H1 (cell line): ENCODE results near the gene NDUFB8. TPM values are rescaled to one million over a fixed set of nuclear protein-coding genes. Genes with fewer than 3 reads are reported as not detected.

Experiments
- CTCF ChIA-PET: fragments of 300-600 bp; sonication (Branson Sonifier 250); formaldehyde crosslinking; loops from one replicate; lab custom pipeline; 2021; ENCODE audit not compliant: partially characterized antibody; lab: Charles Lee
- POLR2A ChIA-PET: fragments of 300-600 bp; sonication (Branson Sonifier 250); formaldehyde crosslinking; loops from one replicate; lab custom pipeline; 2021; ENCODE audit warnings: inconsistent platforms; ENCODE audit not compliant: partially characterized antibody; lab: Charles Lee
- DNase-seq, 2 experiments: peaks; one replicate each; pipeline versions ENCODE4 v3.0.0 to v3.0.0-alpha.2; 2010 to 2022; ENCODE audit warnings: low spot score in 2 of 2, low read depth in 1 of 2, mixed read lengths in 1 of 2
- FAIRE-seq: peaks from 2 replicates; lab custom pipeline; 2011; peaks lifted over from hg19 to GRCh38; lab: Jason Lieb, UNC
- H2AFZ ChIP-seq: 2 replicates; pipeline ENCODE4 v1.8.1; 2012; ENCODE audit warnings: low read length, inconsistent platforms
- H2AK5ac ChIP-seq: 2 replicates; pipeline ENCODE4 v1.6.1; 2013; ENCODE audit warnings: low read depth, low read length
- H2BK120ac ChIP-seq: replicated peaks from 2 replicates; pipeline ENCODE3; 2013; ENCODE audit warnings: low read depth, low read length, inconsistent platforms
- H2BK12ac ChIP-seq: 2 replicates; pipeline ENCODE4 v1.6.1; 2013; ENCODE audit warnings: low read depth, low read length
- H2BK15ac ChIP-seq: 2 replicates; pipeline ENCODE4 v1.6.1; 2013; ENCODE audit warnings: low read length
- H2BK20ac ChIP-seq: 2 replicates; pipeline ENCODE4 v1.6.1; 2013; ENCODE audit warnings: low read length
- H2BK5ac ChIP-seq: 2 replicates; pipeline ENCODE4 v1.6.1; 2013; ENCODE audit warnings: low read depth, low read length
- H3K14ac ChIP-seq: 2 replicates; pipeline ENCODE4 v1.6.1; 2013; ENCODE audit warnings: inconsistent platforms; ENCODE audit not compliant: insufficient read length
- H3K18ac ChIP-seq: 2 replicates; pipeline ENCODE4 v1.6.1; 2013; ENCODE audit warnings: low read length; ENCODE audit errors: extremely low read depth
- H3K23ac ChIP-seq: 2 replicates; pipeline ENCODE4 v1.6.1; 2013; ENCODE audit warnings: inconsistent platforms; ENCODE audit not compliant: insufficient read length
- H3K23me2 ChIP-seq: 2 replicates; pipeline ENCODE4 v1.6.1; 2013; ENCODE audit warnings: low read depth, low read length
- H3K27ac ChIP-seq: 2 replicates; pipeline ENCODE4 v1.6.1; 2011; ENCODE audit warnings: low read depth, low read length, inconsistent platforms
- H3K27me3 ChIP-seq, 4 experiments: replicated peaks in 1 of 4; 1 replicate in 1 of 4; 2 replicates in 3 of 4; pipeline versions ENCODE4 v1.6.1 to v1.8.1; 2011 to 2013; ENCODE audit warnings: low read length in 3 of 4, mild to moderate bottlenecking in 3 of 4, inconsistent platforms in 2 of 4, mixed read lengths in 2 of 4, moderate library complexity in 1 of 4; ENCODE audit not compliant: control insufficient read depth in 3 of 4, insufficient read depth in 3 of 4; ENCODE audit errors: extremely low read depth in 1 of 4
- H3K36me3 ChIP-seq, 4 experiments: 2 replicates each; pipeline versions ENCODE4 v1.6.1 to v1.8.1; 2011 to 2013; ENCODE audit warnings: mild to moderate bottlenecking in 4 of 4, low read length in 3 of 4, moderate library complexity in 2 of 4, control low read depth in 1 of 4, inconsistent platforms in 1 of 4; ENCODE audit not compliant: insufficient read depth in 4 of 4, control insufficient read depth in 2 of 4
- H3K4ac ChIP-seq: replicated peaks from 2 replicates; pipeline ENCODE3; 2013; ENCODE audit warnings: low read length, low read depth, mixed read lengths, inconsistent platforms; ENCODE audit not compliant: insufficient read length
- H3K4me1 ChIP-seq, 4 experiments: replicated peaks in 1 of 4; 1 replicate in 1 of 4; 2 replicates in 3 of 4; pipeline versions ENCODE4 v1.6.1 to v1.8.1; 2011 to 2013; ENCODE audit warnings: low read length in 3 of 4, inconsistent platforms in 2 of 4, mixed read lengths in 1 of 4; ENCODE audit not compliant: insufficient read depth in 4 of 4, control insufficient read depth in 3 of 4
- H3K4me2 ChIP-seq, 2 experiments: 2 replicates each; pipeline versions ENCODE4 v1.6.1 to v1.8.1; 2011 to 2013; ENCODE audit warnings: low read depth in 2 of 2, low read length in 2 of 2, control low read depth in 1 of 2, inconsistent platforms in 1 of 2, mild to moderate bottlenecking in 1 of 2; ENCODE audit not compliant: insufficient read depth in 1 of 2
- H3K4me3 ChIP-seq, 4 experiments: fragments of 200-600, 300-600 bp in 1 of 4; sonication (generic), shearing (Covaris generic), sonication (Bioruptor Twin) in 1 of 4; 2 replicates each; pipeline versions ENCODE4 v1.5.1 to v1.8.1; 2011 to 2016; ENCODE audit warnings: low read length in 4 of 4, low read depth in 3 of 4, control low read depth in 2 of 4, inconsistent platforms in 2 of 4, mild to moderate bottlenecking in 2 of 4, mixed read lengths in 1 of 4, moderate library complexity in 1 of 4; ENCODE audit not compliant: insufficient read depth in 2 of 4; ENCODE audit errors: extremely low read depth in 1 of 4
- H3K56ac ChIP-seq: replicated peaks from 2 replicates; pipeline ENCODE3; 2013; ENCODE audit warnings: low read depth, mild to moderate bottlenecking, mixed read lengths, low read length, inconsistent platforms; ENCODE audit not compliant: insufficient read length
- H3K79me1 ChIP-seq: 2 replicates; pipeline ENCODE4 v1.6.1; 2013; ENCODE audit warnings: low read depth, low read length, control low read depth
- H3K79me2 ChIP-seq, 2 experiments: 2 replicates each; pipeline versions ENCODE4 v1.6.1 to v1.8.1; 2012 to 2013; ENCODE audit warnings: low read length in 2 of 2, mild to moderate bottlenecking in 2 of 2, inconsistent platforms in 1 of 2; ENCODE audit not compliant: insufficient read depth in 2 of 2, control insufficient read depth in 1 of 2
- H3K9ac ChIP-seq, 4 experiments: replicated peaks in 1 of 4; 1 replicate in 1 of 4; 2 replicates in 3 of 4; pipeline versions ENCODE4 v1.6.1 to v1.8.1; 2011 to 2013; ENCODE audit warnings: low read depth in 3 of 4, low read length in 3 of 4, control low read depth in 2 of 4, mild to moderate bottlenecking in 2 of 4, moderate library complexity in 2 of 4, inconsistent platforms in 1 of 4; ENCODE audit errors: extremely low read depth in 1 of 4
- H3K9me3 ChIP-seq, 2 experiments: 2 replicates each; pipeline versions ENCODE4 v1.6.1 to v1.8.1; 2012 to 2013; ENCODE audit warnings: mild to moderate bottlenecking in 2 of 2, moderate library complexity in 2 of 2, control low read depth in 1 of 2, inconsistent platforms in 1 of 2, low read depth in 1 of 2, low read length in 1 of 2, mixed read lengths in 1 of 2; ENCODE audit not compliant: insufficient read depth in 2 of 2
- H4K20me1 ChIP-seq, 2 experiments: replicated peaks in 1 of 2; 2 replicates each; pipeline versions ENCODE3 to v1.8.1; 2011 to 2013; ENCODE audit warnings: inconsistent platforms in 2 of 2, low read length in 2 of 2, mild to moderate bottlenecking in 1 of 2; ENCODE audit not compliant: insufficient read depth in 2 of 2, control insufficient read depth in 1 of 2
- H4K5ac ChIP-seq: 2 replicates; pipeline ENCODE4 v1.6.1; 2013; ENCODE audit warnings: low read length, low read depth, mixed read lengths, inconsistent platforms; ENCODE audit not compliant: insufficient read length
- H4K8ac ChIP-seq: 2 replicates; pipeline ENCODE4 v1.8.0; 2013; ENCODE audit warnings: mild to moderate bottlenecking, moderate library complexity, low read length, inconsistent platforms; ENCODE audit not compliant: insufficient read depth; ENCODE audit errors: extremely low read depth
- H4K91ac ChIP-seq: replicated peaks from 2 replicates; pipeline ENCODE3; 2013; ENCODE audit warnings: low read length, mixed read lengths, inconsistent platforms; ENCODE audit not compliant: insufficient read length
- HDAC2 ChIP-seq, 2 experiments: fragments of 300-600 bp in 1 of 2; sonication (generic) in 1 of 2; IDR thresholded peaks; 2 replicates each; pipeline ENCODE4 v1.6.1; 2011 to 2012; ENCODE audit warnings: low read depth in 2 of 2, low read length in 2 of 2, mild to moderate bottlenecking in 2 of 2, moderate library complexity in 2 of 2, borderline replicate concordance in 1 of 2, inconsistent platforms in 1 of 2
- KDM5A ChIP-seq: fragments of 200-600 bp; IDR thresholded peaks from 2 replicates; pipeline ENCODE4 v1.7.1; 2012; ENCODE audit warnings: mild to moderate bottlenecking, low read length, inconsistent platforms, mixed read lengths
- NANOG ChIP-seq: IDR thresholded peaks from 2 replicates; pipeline ENCODE4 v1.6.1; 2011; ENCODE audit warnings: low read length, low read depth, mild to moderate bottlenecking, inconsistent platforms; ENCODE audit not compliant: insufficient read depth, poor library complexity, severe bottlenecking
- POU5F1 ChIP-seq: IDR thresholded peaks from 2 replicates; pipeline ENCODE4 v1.6.1; 2011; ENCODE audit warnings: low read depth, mild to moderate bottlenecking, low read length, moderate library complexity
- SIN3A ChIP-seq, 2 experiments: IDR thresholded peaks in 1 of 2; conservative IDR thresholded peaks in 1 of 2; 2 replicates each; pipeline ENCODE4 v1.6.1; 2011 to 2012; ENCODE audit warnings: low read length in 2 of 2, improper control_type of control experiment in 1 of 2, low read depth in 1 of 2, mild to moderate bottlenecking in 1 of 2
- SIX5 ChIP-seq: IDR thresholded peaks from 2 replicates; pipeline ENCODE4 v1.6.1; 2011; ENCODE audit warnings: mild to moderate bottlenecking, low read depth, low read length
- SP2 ChIP-seq: IDR thresholded peaks from 2 replicates; pipeline ENCODE4 v1.6.1; 2012; ENCODE audit warnings: mild to moderate bottlenecking, low read length, inconsistent platforms
- SUZ12 ChIP-seq: fragments of 200-600 bp; sonication (generic); IDR thresholded peaks from 2 replicates; pipeline ENCODE4 v1.6.1; 2012; ENCODE audit warnings: mild to moderate bottlenecking, inconsistent platforms, low read length, moderate library complexity, mixed read lengths
- TCF12 ChIP-seq: IDR thresholded peaks from 2 replicates; pipeline ENCODE4 v1.6.1; 2011; ENCODE audit warnings: low read depth, mild to moderate bottlenecking, low read length
- WGBS, 2 experiments: shearing (Covaris generic) in 1 of 2; methylation state at CpG; one replicate each; pipeline versions ENCODE4 v1.1.6 to v1.1.7; 2013 to 2015; ENCODE audit warnings: low lambda C conversion rate in 2 of 2, mixed read lengths in 2 of 2, inconsistent platforms in 1 of 2, low coverage in 1 of 2, missing lambda C conversion rate in 1 of 2; ENCODE audit not compliant: insufficient replicate concordance in 2 of 2, insufficient coverage in 1 of 2, insufficient read length in 1 of 2; ENCODE audit errors: extremely low coverage in 1 of 2, missing lambda C conversion rate in 1 of 2; 5-methylcytosine and 5-hydroxymethylcytosine counted together
- polyA plus RNA-seq, 7 experiments: library from polyadenylated mRNA; depleted of rRNA in 3 of 7; stranded (reverse) in 5 of 7; unstranded in 2 of 7; fragments of >200 nt in 5 of 7; fragments of 200-250 nt in 2 of 7; gene quantifications; 1 replicate in 5 of 7; 2 replicates in 1 of 7; 4 replicates in 1 of 7; pipeline versions ENCODE4 v1.2.1 to v1.2.3, GENCODE V29; 2011 to 2013; ENCODE audit warnings: missing spikeins in 2 of 7, mixed read lengths in 2 of 7
- total RNA-seq: library from RNA; stranded (reverse); fragmentation: NEBNext Ultra II Directional; extraction: Animal tissue kit (Norgen Biotek cat#: 25700); gene quantifications from 2 replicates; pipeline ENCODE4 v1.2.1, GENCODE V29; 2021

NDUFB8 gene
- total and polyA plus RNA-seq, 2 of the 8 experiments (the other 6 are each of a cell fraction or from before 2014, with no cell fraction given): 175 to 455 TPM

DNA sequence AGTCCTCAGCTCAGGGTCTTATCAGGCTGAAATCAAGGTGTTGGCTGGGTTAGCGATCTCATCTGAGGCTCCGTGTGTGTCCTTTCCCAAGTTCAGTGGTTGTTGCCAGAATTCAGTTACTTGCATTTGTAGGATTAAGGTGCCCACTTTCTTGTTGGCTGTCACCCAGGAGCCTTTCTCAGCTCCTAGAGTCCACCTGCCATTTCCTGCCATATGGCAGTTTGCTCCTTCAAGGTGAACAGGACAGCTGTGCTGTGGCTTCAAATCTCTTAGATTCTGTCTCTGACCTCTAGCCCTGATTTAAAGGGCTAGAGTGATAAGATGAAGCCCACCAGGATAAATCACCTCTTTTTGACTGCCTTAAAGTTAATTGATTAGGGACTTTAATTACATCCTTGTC lies 5.1 kb upstream of the NDUFB8 start:
- FAIRE-seq (no peak), DNase-seq (no peak)
- Histone ChIP-seq H3K79me1 (peaks cover 4% of the 10 kb centered on the region), H3K56ac (no peak overlapping the region), H4K5ac (no peak overlapping the region), H3K4me1 (peaks cover 0 to 14% (median 9%) of the 10 kb centered on the region in 4 experiments; a peak in 5 of 7 replicates), H2AK5ac (no peak overlapping the region), H2BK15ac (no peak overlapping the region), H3K9me3 (no peaks in the 10 kb centered on the region), H3K27me3 (no peaks in the 10 kb centered on the region), H3K27ac (no peak overlapping the region), H3K36me3 (peaks cover 6 to 23% (median 17%) of the 10 kb centered on the region in 4 experiments; a peak in 7 of 8 replicates), H3K4me3 (no peak overlapping the region), H2BK20ac (no peak overlapping the region), H3K18ac (no peak overlapping the region), H4K91ac (no peak overlapping the region), H3K14ac (no peak overlapping the region), H3K23ac (no peak overlapping the region), H3K4me2 (no peak overlapping the region), H4K20me1 (peaks cover 6 to 8% of the 10 kb centered on the region in 2 experiments), H2BK5ac (no peak overlapping the region), H3K9ac (no peak overlapping the region), H3K23me2 (peaks cover 6% of the 10 kb centered on the region), H3K79me2 (peaks cover 10 to 31% of the 10 kb centered on the region in 2 experiments), H2AFZ (peak overlapping the region; percentile 99), H3K4ac (no peak overlapping the region), H4K8ac (no peak overlapping the region), H2BK120ac (no peak overlapping the region), H2BK12ac (no peak overlapping the region)
- 66% methylated on average over 2 of the region's 2 CpGs; no CpG with 5 or more reads in 1 of the 2 experiments for WGBS, 2 experiments
- POLR2A ChIA-PET: interaction anchor here (1.6 kb wide), 2 partner anchors 12 to 14 kb away, joined by 5 to 7 read pairs; no protein-coding TSS in a partner anchor
- CTCF ChIA-PET: interaction anchor here (1.0 to 8.0 kb wide), 12 partner anchors 8 to 463 kb away, joined by 3 to 70 read pairs (median 10); partner anchors contain the start of gene SEC31B
- TF ChIP-seq SIN3A (conservative IDR thresholded peaks at IDR 0.05 in 1 of 2, IDR thresholded peaks at IDR 0.05 in 1 of 2; ENCODE audit: low read depth in 1 of 2, low read length in 2 of 2): no peak
- TF ChIP-seq POU5F1: no peak
- no peak for TF ChIP-seq TCF12
- no peak for TF ChIP-seq KDM5A
- TF ChIP-seq SUZ12: no peak
- no peak for TF ChIP-seq HDAC2 (IDR thresholded peaks at IDR 0.05; ENCODE audit: borderline replicate concordance in 1 of 2, low read depth in 2 of 2, low read length in 2 of 2)
- no peak for TF ChIP-seq SIX5
- TF ChIP-seq SP2: no peak
- no peak for TF ChIP-seq NANOG
